GM19467 (cell line): ENCODE data around the gene P4HA3.

ENCODE experiments used
- ATAC-seq: cut with Tn5 transposase; IDR thresholded peaks from one replicate; pipeline ENCODE4 v1.9.1; 2021; ENCODE audit warnings: mild to moderate bottlenecking, moderate library complexity; ENCODE audit not compliant: unreplicated experiment

Gene P4HA3

GRCh38 chr11:74318241-74318932, 6.9 kb upstream of the P4HA3 start:
- no peak for ATAC-seq

GRCh38 chr11:74316772-74317505, 5.5 kb upstream of the P4HA3 start:
- no peak for ATAC-seq

GRCh38 chr11:74312326-74312725, 886 bp upstream of the P4HA3 start:
- ATAC-seq, result no peak

GRCh38 chr11:74310857-74311256, 583 bp downstream of the P4HA3 start:
- no peak for ATAC-seq

- ATAC-seq, result no peak
These were observed 4.0 kb downstream of the P4HA3 start for GRCh38 chr11:74307434-74307833.

- no peak for ATAC-seq
These were observed 4.8 kb downstream of the P4HA3 start for GRCh38 chr11:74306435-74307175.

GRCh38 chr11:74299015-74299414, 12.4 kb downstream of the P4HA3 start:
- no peak for ATAC-seq

- ATAC-seq, result no peak
These were observed 14.0 kb downstream of the P4HA3 start for GRCh38 chr11:74297484-74297883.

GRCh38 chr11:74288911-74289310, 22.5 kb downstream of the P4HA3 start:
- ATAC-seq, result no peak

- ATAC-seq, result no peak
These were observed 23.3 kb downstream of the P4HA3 start for GRCh38 chr11:74288161-74288560.

- ATAC-seq, result no peak
These were observed 27.0 kb downstream of the P4HA3 start for GRCh38 chr11:74284466-74284865.

- no peak for ATAC-seq
These were observed 27.8 kb downstream of the P4HA3 start for GRCh38 chr11:74283580-74284180.

GRCh38 chr11:74282914-74283371, 28.5 kb downstream of the P4HA3 start:
- no peak for ATAC-seq

- ATAC-seq, result no peak
These were observed 29.0 kb downstream of the P4HA3 start for GRCh38 chr11:74282421-74282820.

GRCh38 chr11:74280494-74280893, 30.9 kb downstream of the P4HA3 start:
- ATAC-seq, result no peak

- ATAC-seq, result no peak
These were observed 32.2 kb downstream of the P4HA3 start for GRCh38 chr11:74279256-74279655.

GRCh38 chr11:74278721-74279161, 32.7 kb downstream of the P4HA3 start:
- no peak for ATAC-seq

- ATAC-seq, result no peak
These were observed 33.3 kb downstream of the P4HA3 start for GRCh38 chr11:74278103-74278502.

GRCh38 chr11:74276581-74276980, 34.9 kb downstream of the P4HA3 start:
- ATAC-seq, result no peak

GRCh38 chr11:74272276-74272675, 39.2 kb downstream of the P4HA3 start:
- no peak for ATAC-seq

GRCh38 chr11:74269161-74269811, 42.2 kb downstream of the P4HA3 start:
- no peak for ATAC-seq
